ENCODE results near the gene MT1M. TPM values are rescaled to one million over a fixed set of nuclear protein-coding genes. Genes with fewer than 3 reads are reported as not detected.

MT1M gene
- total and polyA plus RNA-seq, 2 of the 8 experiments (the other 6 are each of a cell fraction or from before 2014, with no cell fraction given), result 2.1 TPM; not detected in 1

DNA sequence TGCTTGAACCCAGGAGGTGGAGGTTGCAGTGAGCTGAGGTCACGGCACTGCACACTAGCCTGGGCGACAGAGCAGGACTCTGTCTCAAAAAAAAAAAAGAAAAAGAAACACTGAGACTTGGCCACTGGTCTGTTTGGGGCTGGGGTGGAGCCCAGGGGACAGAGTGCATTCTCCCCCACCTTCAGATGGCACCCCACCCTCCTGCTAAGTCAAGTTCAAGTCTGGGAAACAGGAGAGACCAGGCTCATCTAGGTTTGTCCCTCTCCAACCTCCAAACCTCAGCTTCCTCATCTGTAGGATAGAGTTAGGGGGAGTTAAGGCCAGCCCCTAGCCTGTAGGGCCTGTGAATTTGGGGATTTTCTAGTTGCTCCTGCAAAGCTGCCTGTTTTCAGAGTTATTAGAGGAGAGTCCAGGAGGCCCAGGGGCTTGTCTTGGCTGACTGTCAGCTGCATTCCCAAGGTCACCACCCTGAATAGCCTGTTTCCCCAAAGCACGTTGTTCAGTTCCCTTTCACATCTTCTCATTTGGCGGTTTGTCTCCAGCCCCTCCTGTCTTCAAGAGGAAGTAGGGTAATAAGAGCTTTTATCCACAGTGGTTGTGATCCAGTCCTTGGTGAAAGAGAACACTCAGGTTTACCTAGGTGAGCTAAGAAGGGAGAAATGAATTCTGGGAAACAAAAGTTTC is 40.9 kb upstream of the MT1M start:
- H2BK5ac ChIP-seq (ENCODE audit: low read depth, low read length), result no peak overlapping the region
- H3K79me1 ChIP-seq (ENCODE audit: low read depth, low read length), result no peaks in the 10 kb centered on the region
- H3K4me2 ChIP-seq (ENCODE audit: insufficient read depth in 1 of 2, low read depth in 2 of 2, low read length in 2 of 2), result no peak overlapping the region
- TF ChIP-seq SRF (IDR thresholded peaks at IDR 0.05; ENCODE audit: low read depth, low read length), result no peak
- H4K91ac ChIP-seq (replicated peaks; ENCODE audit: insufficient read length, low read length), result no peak overlapping the region
- peaks cover 2 to 4% of the 10 kb centered on the region in 2 experiments for H4K20me1 ChIP-seq (replicated peaks in 1 of 2; ENCODE audit: control insufficient read depth in 1 of 2, insufficient read depth in 2 of 2, low read length in 2 of 2)
- H3K27ac ChIP-seq (ENCODE audit: low read depth, low read length), result no peak overlapping the region
- DNase-seq (ENCODE audit: low read depth in 1 of 2, low spot score in 2 of 2), result no peak
- H3K23me2 ChIP-seq (ENCODE audit: low read depth, low read length), result peaks cover 8% of the 10 kb centered on the region; the same call in 1 of the 2 replicates
- H3K27me3 ChIP-seq (replicated peaks in 1 of 4; ENCODE audit: control insufficient read depth in 3 of 4, extremely low read depth in 1 of 4, insufficient read depth in 3 of 4, low read length in 3 of 4), result peaks cover 20 to 52% (median 43%) of the 10 kb centered on the region in 4 experiments
- H2AFZ ChIP-seq (ENCODE audit: low read length), result no peak overlapping the region
- no peak for FAIRE-seq
- no peak overlapping the region for H3K23ac ChIP-seq (ENCODE audit: insufficient read length)
- H3K18ac ChIP-seq (ENCODE audit: extremely low read depth, low read length), result no peak overlapping the region
- no peak overlapping the region for H4K8ac ChIP-seq (ENCODE audit: extremely low read depth, insufficient read depth, low read length)
- no peak overlapping the region for H2BK15ac ChIP-seq (ENCODE audit: low read length)
- H2BK20ac ChIP-seq (ENCODE audit: low read length), result no peak overlapping the region
- no peaks in the 10 kb centered on the region for H3K79me2 ChIP-seq (ENCODE audit: control insufficient read depth in 1 of 2, insufficient read depth in 2 of 2, low read length in 2 of 2)
- H3K36me3 ChIP-seq (ENCODE audit: control insufficient read depth in 2 of 4, insufficient read depth in 4 of 4, low read length in 3 of 4), result no peaks in the 10 kb centered on the region
- H3K56ac ChIP-seq (replicated peaks; ENCODE audit: insufficient read length, low read depth, low read length), result no peak overlapping the region
- H3K9me3 ChIP-seq (ENCODE audit: insufficient read depth in 2 of 2, low read depth in 1 of 2, low read length in 1 of 2), result no peaks in the 10 kb centered on the region
- POLR2A ChIA-PET (ENCODE audit: partially characterized antibody), result interaction anchor here (0.6 to 1.3 kb wide), 2 partner anchors 10 to 96 kb away, joined by 3 read pairs; no protein-coding TSS in a partner anchor
- H3K9ac ChIP-seq (replicated peaks in 1 of 4; ENCODE audit: extremely low read depth in 1 of 4, low read depth in 3 of 4, low read length in 3 of 4), result no peak overlapping the region
- CTCF ChIA-PET (ENCODE audit: partially characterized antibody), result interaction anchor here (0.9 to 3.3 kb wide), 9 partner anchors 9 to 85 kb away, joined by 3 to 25 read pairs (median 4); no protein-coding TSS in a partner anchor
- peaks cover 0 to 13% (median 4%) of the 10 kb centered on the region in 4 experiments; a peak in 5 of 7 replicates for H3K4me1 ChIP-seq (replicated peaks in 1 of 4; ENCODE audit: control insufficient read depth in 3 of 4, insufficient read depth in 4 of 4, low read length in 3 of 4)
- no peak overlapping the region for H2AK5ac ChIP-seq (ENCODE audit: low read depth, low read length)
- H2BK120ac ChIP-seq (replicated peaks; ENCODE audit: low read depth, low read length), result no peak overlapping the region
- 71% methylated on average over 4 of the region's 4 CpGs; no CpG with 5 or more reads in 1 of the 2 experiments for WGBS, 2 experiments (ENCODE audit: extremely low coverage in 1 of 2, insufficient coverage in 1 of 2, insufficient read length in 1 of 2, insufficient replicate concordance in 2 of 2, low coverage in 1 of 2, low lambda C conversion rate in 2 of 2, missing lambda C conversion rate in 1 of 2)
- H2BK12ac ChIP-seq (ENCODE audit: low read depth, low read length), result no peak overlapping the region
- H3K14ac ChIP-seq (ENCODE audit: insufficient read length), result no peak overlapping the region
- H3K4ac ChIP-seq (replicated peaks; ENCODE audit: insufficient read length, low read depth, low read length), result no peak overlapping the region
- H3K4me3 ChIP-seq (ENCODE audit: extremely low read depth in 1 of 4, insufficient read depth in 2 of 4, low read depth in 3 of 4, low read length in 4 of 4), result no peak overlapping the region
- no peak overlapping the region for H4K5ac ChIP-seq (ENCODE audit: insufficient read length, low read depth, low read length)

All from H1 (cell line).